Heart left ventricle (tissue), 16 donors: ENCODE results near the gene C8B. TPM values are rescaled to one million over a fixed set of nuclear protein-coding genes. Genes with fewer than 3 reads are reported as not detected.

Experiments
- ATAC-seq, 4 donors: fragments of 200-7000 bp; cut with Tn5 transposase; one replicate each; pipeline ENCODE4 v1.9.1; 2020 to 2022; ENCODE audit warnings: moderate library complexity in 4 of 4, mild to moderate bottlenecking in 3 of 4, moderate number of reproducible peaks in 1 of 4
- DNase-seq, 5 donors: peaks; one replicate each; pipeline ENCODE4 v3.0.0-alpha.2; 2020
- H3K27ac ChIP-seq, 12 donors: fragments of 200-600 bp; sonication (generic) in 4 of 12; one replicate each; pipeline versions ENCODE4 v1.5.0 to v1.8.0; 2016 to 2022; ENCODE audit warnings: mild to moderate bottlenecking in 2 of 12
- H3K27me3 ChIP-seq, 9 donors: fragments of 200-600 bp; sonication (generic) in 2 of 9; one replicate each; pipeline versions ENCODE4 v1.5.1 to v1.8.0; 2016 to 2022; ENCODE audit warnings: mild to moderate bottlenecking in 3 of 9
- H3K36me3 ChIP-seq, 9 donors: fragments of 200-600 bp; sonication (generic) in 2 of 9; one replicate each; pipeline versions ENCODE4 v1.5.0 to v1.8.0; 2018 to 2022; ENCODE audit warnings: mild to moderate bottlenecking in 2 of 9
- H3K4me1 ChIP-seq, 12 donors: fragments of 200-600 bp; sonication (generic) in 4 of 12; one replicate each; pipeline versions ENCODE4 v1.5.0 to v1.8.0; 2016 to 2022; ENCODE audit warnings: mild to moderate bottlenecking in 3 of 12
- H3K4me3 ChIP-seq, 12 donors: fragments of 200-600 bp; sonication (generic) in 4 of 12; one replicate each; pipeline versions ENCODE4 v1.5.0 to v1.8.0; 2017 to 2022; ENCODE audit warnings: mild to moderate bottlenecking in 9 of 12, moderate library complexity in 4 of 12
- H3K9me3 ChIP-seq, 12 donors: fragments of 200-600 bp; sonication (generic) in 4 of 12; one replicate each; pipeline versions ENCODE4 v1.5.0 to v1.8.0; 2016 to 2022; ENCODE audit warnings: mild to moderate bottlenecking in 1 of 12
- POLR2A ChIP-seq, 2 donors: fragments of 450-650 bp; IDR thresholded peaks; one replicate each; pipeline ENCODE4 v1.6.1; 2017; ENCODE audit warnings: antibody characterized with exemption in 2 of 2, mild to moderate bottlenecking in 2 of 2, moderate library complexity in 2 of 2
- WGBS, 4 donors: extraction: QIAGEN DNeasy Blood & Tissue Kit in 2 of 4; methylation state at CpG; one replicate each; pipeline versions ENCODE4 v1.1.5 to v1.1.7; 2013 to 2018; 5-methylcytosine and 5-hydroxymethylcytosine counted together
- intact Hi-C, 10 donors: fragments of 100-400 bp; cut with DNase I; formaldehyde crosslinking; loops; one replicate each; pipeline versions ENCODE4 v1.11.1 to v1.14.2; 2022
- polyA plus RNA-seq, 2 donors: library from polyadenylated mRNA; stranded (reverse); fragments of 200-250 nt; gene quantifications; one replicate each; pipeline ENCODE4 v1.2.3, GENCODE V29; 2013
- total RNA-seq, 9 donors: library from RNA; depleted of rRNA in 2 of 9; stranded (reverse); fragments of >200 nt in 2 of 9; fragmentation: NEBNext Ultra II Directional in 3 of 9; extraction: Animal tissue kit (Norgen Biotek cat#: 25700) in 3 of 9; gene quantifications; one replicate each; pipeline versions ENCODE4 v1.1.0 to v1.2.4, GENCODE V29; 2016 to 2023
- TF ChIP-seq, protein P1 (sequence below), 12 donors: fragments of 200-600 bp; sonication (generic) in 4 of 12; IDR thresholded peaks; one replicate each; pipeline versions ENCODE4 v1.5.0 to v1.8.0; 2018 to 2022; ENCODE audit warnings: antibody characterized with exemption in 12 of 12, mild to moderate bottlenecking in 5 of 12
- donor health status: ischemic (EF 13 %, LVEDD 7.1; RV severe dilation, severe dysfunction).
- donor health status: healthy with polysubstance abuse.
- donor health status: DM: no; HTN: yes; CAD: no.
- donor health status: DM: no; HTN: no; CAD: no.
- donor health status: ischemic (EF 25% LVEDD 6.9; RV normal size, moderate dysfunction).
- donor health status: ischemic (EF 25% LVEDD 5.7; RV mildly dilated, moderate dysfunction).
- donor health status: healthy.
- donor health status: DM: yes; HTN: yes; CAD: no.
- donor health status: ischemic (EF 35%, LVEDD 5.7; RV mildly dilated, moderate dysfunction).
- donor health status: nonischemic (EF 11% LVEDD 7.7; RV severe dilation, severe dysfunction).
- donor health status: DM: yes; HTN: yes; CAD: no.
- donor health status: PGD.
- donor health status: ischemic (EF 29% LVEDD 5.4; RV normal size, mild dysfunction).
- donor health status: nonischemic (EF 23%, LVEDD 6.1; RV moderate dilation, normal function).

The C8B gene
- total and polyA plus RNA-seq, 11 donors = not detected

DNA sequence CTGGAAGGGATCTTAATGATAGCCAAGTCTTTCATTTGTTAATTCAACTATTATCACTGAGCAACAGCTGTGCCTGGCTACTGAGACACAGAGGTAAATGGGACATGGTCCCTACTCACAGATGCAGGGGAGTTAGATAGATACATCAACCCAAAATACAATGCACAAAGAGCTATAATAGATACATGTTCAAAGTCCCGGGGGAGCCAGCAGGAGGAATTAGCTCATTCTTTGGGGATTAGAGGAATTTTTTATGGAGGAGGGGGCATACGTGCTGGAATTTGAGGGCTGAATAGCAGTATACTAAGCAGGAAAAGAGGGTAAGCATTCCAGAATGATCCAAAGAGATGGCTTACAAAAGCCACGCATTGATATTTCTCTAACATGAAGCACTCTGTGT is 34.6 kb downstream of the C8B start:
- H3K27me3 ChIP-seq = no peaks in the 10 kb centered on the region
- 46 to 65% (median 51%) methylated on average over 3 of the region's 3 CpGs for WGBS, 4 donors
- H3K4me1 ChIP-seq = no peaks in the 10 kb centered on the region
- no peak for TF ChIP-seq POLR2A (IDR thresholded peaks at IDR 0.05)
- TF ChIP-seq, protein P1, sequence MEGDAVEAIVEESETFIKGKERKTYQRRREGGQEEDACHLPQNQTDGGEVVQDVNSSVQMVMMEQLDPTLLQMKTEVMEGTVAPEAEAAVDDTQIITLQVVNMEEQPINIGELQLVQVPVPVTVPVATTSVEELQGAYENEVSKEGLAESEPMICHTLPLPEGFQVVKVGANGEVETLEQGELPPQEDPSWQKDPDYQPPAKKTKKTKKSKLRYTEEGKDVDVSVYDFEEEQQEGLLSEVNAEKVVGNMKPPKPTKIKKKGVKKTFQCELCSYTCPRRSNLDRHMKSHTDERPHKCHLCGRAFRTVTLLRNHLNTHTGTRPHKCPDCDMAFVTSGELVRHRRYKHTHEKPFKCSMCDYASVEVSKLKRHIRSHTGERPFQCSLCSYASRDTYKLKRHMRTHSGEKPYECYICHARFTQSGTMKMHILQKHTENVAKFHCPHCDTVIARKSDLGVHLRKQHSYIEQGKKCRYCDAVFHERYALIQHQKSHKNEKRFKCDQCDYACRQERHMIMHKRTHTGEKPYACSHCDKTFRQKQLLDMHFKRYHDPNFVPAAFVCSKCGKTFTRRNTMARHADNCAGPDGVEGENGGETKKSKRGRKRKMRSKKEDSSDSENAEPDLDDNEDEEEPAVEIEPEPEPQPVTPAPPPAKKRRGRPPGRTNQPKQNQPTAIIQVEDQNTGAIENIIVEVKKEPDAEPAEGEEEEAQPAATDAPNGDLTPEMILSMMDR (IDR thresholded peaks at IDR 0.05) = no peak
- intact Hi-C loops = no loop called here
- ATAC-seq (no peak), DNase-seq (no peak)
- no peaks in the 10 kb centered on the region for H3K36me3 ChIP-seq
- no peak overlapping the region for H3K27ac ChIP-seq
- H3K4me3 ChIP-seq = no peak overlapping the region
- H3K9me3 ChIP-seq = no peaks in the 10 kb centered on the region

DNA sequence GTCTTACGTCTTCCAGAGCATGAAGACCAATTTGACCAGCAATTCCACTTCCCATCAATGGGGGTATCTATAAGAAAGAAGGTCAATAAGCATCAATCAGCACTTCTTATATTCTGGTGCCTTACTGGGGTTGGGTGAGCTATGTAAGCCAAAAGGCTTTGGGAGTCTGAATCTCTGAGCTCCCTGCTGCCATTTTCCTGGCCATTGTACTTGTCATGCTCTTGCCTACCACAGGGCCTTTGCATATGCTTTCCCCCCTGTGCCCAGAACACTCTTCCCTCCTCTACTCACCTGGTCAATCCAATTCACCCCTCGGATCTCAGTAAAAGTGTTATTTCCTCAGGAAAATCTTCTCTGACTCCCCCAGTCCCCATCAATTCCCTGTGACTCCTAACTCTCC is 36.3 kb downstream of the C8B start:
- DNase-seq = no peak
- Histone ChIP-seq H3K4me3 (no peak overlapping the region), H3K4me1 (no peaks in the 10 kb centered on the region), H3K36me3 (no peaks in the 10 kb centered on the region), H3K27me3 (no peaks in the 10 kb centered on the region), H3K9me3 (no peaks in the 10 kb centered on the region), H3K27ac (no peak overlapping the region)
- intact Hi-C loops = no loop called here
- WGBS, 4 donors = 72 to 81% (median 78%) methylated on average over 1 to 2 of the region's 2 CpGs
- no peak for ATAC-seq
- TF ChIP-seq, protein P1 (IDR thresholded peaks at IDR 0.05) = no peak
- TF ChIP-seq POLR2A (IDR thresholded peaks at IDR 0.05) = no peak

DNA sequence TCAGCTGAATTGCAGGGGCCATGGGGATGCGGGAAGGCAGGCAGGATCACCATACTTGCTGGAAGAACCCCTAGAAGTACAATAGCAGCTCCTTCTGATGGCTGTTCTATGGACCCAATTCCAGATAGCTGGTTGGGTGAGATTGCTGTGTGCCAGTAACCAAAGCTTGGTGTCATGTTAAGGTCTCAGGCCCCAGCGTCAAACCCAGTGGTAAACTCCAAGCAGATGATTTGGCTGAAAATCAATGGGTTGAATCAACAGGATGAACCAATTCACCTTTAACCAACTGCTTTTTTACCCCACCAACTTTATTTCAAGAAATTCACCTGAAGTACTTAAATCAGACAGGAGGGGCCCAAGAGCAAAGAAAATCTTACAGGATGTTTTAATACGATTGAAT is 37.8 kb downstream of the C8B start:
- Histone ChIP-seq H3K27ac (no peak overlapping the region), H3K4me1 (no peaks in the 10 kb centered on the region), H3K36me3 (no peaks in the 10 kb centered on the region), H3K9me3 (no peaks in the 10 kb centered on the region), H3K4me3 (no peak overlapping the region), H3K27me3 (no peaks in the 10 kb centered on the region)
- intact Hi-C loops = no loop called here
- TF ChIP-seq POLR2A (IDR thresholded peaks at IDR 0.05) = no peak
- TF ChIP-seq, protein P1 (IDR thresholded peaks at IDR 0.05) = no peak
- ATAC-seq (no peak), DNase-seq (no peak)
- 92 to 95% (median 94%) methylated on average over 3 of the region's 3 CpGs for whole genome bisulfite sequencing, 4 donors

DNA sequence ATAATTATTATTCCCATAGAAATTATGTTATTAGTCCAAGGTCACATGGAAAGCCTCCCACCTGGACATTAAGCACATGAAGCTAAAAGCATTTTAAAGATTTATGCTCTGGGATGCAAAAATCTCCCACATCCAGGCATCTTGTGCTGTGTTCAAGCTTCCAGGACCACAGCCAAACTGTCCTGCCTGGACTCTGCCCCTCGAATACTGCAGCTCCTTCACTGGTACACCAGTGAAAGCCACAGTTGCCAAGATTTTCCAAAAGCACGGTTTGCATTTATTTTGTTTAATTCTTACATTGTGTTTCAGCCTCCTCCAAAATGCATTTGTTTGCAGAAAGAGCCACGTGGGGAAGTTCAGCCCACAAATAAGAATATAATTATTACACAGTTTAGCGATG is 38.6 kb downstream of the C8B start:
- Histone ChIP-seq H3K36me3 (no peaks in the 10 kb centered on the region), H3K27me3 (no peaks in the 10 kb centered on the region), H3K9me3 (no peaks in the 10 kb centered on the region), H3K4me3 (no peak overlapping the region), H3K4me1 (no peaks in the 10 kb centered on the region), H3K27ac (no peak overlapping the region)
- 77 to 83% (median 81%) methylated on average over 4 of the region's 4 CpGs for WGBS, 4 donors
- intact Hi-C loops = no loop called here
- DNase-seq (no peak), ATAC-seq (no peak)
- no peak for TF ChIP-seq POLR2A (IDR thresholded peaks at IDR 0.05)

DNA sequence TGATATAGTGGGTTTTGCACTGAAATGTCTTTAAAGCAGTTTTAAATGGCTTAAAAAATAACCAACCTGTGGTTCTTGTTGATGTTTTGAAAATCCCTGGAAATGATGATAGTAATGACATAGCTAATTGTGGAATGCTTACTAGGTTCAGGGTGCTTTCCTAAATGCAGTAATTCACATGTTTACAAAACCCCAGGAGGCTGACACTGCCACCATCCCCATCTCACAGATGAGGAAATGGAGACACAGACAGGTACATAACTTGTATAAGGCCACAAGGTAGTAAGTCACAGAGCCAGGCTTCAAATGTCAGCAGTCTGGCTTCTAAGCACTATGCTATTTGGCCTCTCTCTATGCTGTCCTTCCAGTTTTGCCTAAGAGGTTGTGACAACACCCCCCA is 40.6 kb downstream of the C8B start:
- H3K9me3 ChIP-seq = no peaks in the 10 kb centered on the region
- no peak for ATAC-seq
- DNase-seq = no peak

More for the DNA sequence above, 40.6 kb downstream of the C8B start:
- Histone ChIP-seq H3K4me3 (no peak overlapping the region), H3K27ac (no peak overlapping the region), H3K4me1 (no peaks in the 10 kb centered on the region), H3K36me3 (no peaks in the 10 kb centered on the region), H3K27me3 (no peaks in the 10 kb centered on the region)
- intact Hi-C loops = no loop called here
- TF ChIP-seq POLR2A (IDR thresholded peaks at IDR 0.05) = no peak
- TF ChIP-seq, protein P1 (IDR thresholded peaks at IDR 0.05) = no peak
